Measurements from ENCODE around the gene SLC35E1. TPM values are rescaled to one million over a fixed set of nuclear protein-coding genes. Genes with fewer than 3 reads are reported as not detected.

Gene SLC35E1
- total RNA-seq, result 12.6 and 14.9 TPM in 2 replicates

GRCh38 chr19:16572332-16573211 is at the start of gene SLC35E1:
Gene SLC35E1 (minus strand): TSS chr19:16572415. CDS start chr19:16572364, 51 bp downstream.

GRCh38 chr19:16542045-16542909 is 29.9 kb downstream of the SLC35E1 start, which contains the start of gene CHERP:
Gene CHERP (minus strand): TSS chr19:16542437. CDS start chr19:16542378, 59 bp downstream.

Other genes starting within 250 kb of the SLC35E1 start
- 5.3 and 6.8 TPM in 2 replicates for gene KLF2, start 247.6 kb downstream of the SLC35E1 start, total RNA-seq
- gene EPS15L1, start 100.4 kb downstream of the SLC35E1 start, total RNA-seq, result 6.5 and 11.2 TPM in 2 replicates
- not detected in 2 replicates for gene CALR3, start 76.2 kb downstream of the SLC35E1 start, total RNA-seq
- 2.6 and 2.9 TPM in 2 replicates for gene C19orf44, start 76.0 kb downstream of the SLC35E1 start, total RNA-seq
- 2.0 and 3.6 TPM in 2 replicates for gene CHERP, start 30.0 kb downstream of the SLC35E1 start, total RNA-seq
- 2.6 and 3.0 TPM in 2 replicates for gene MED26, start 55.8 kb upstream of the SLC35E1 start, total RNA-seq
- 52.6 and 102 TPM in 2 replicates for gene SMIM7, start 87.7 kb upstream of the SLC35E1 start, total RNA-seq
- gene TMEM38A, start 88.7 kb upstream of the SLC35E1 start, total RNA-seq, result 2.6 and 2.9 TPM in 2 replicates
- gene NWD1, start 147.4 kb upstream of the SLC35E1 start, total RNA-seq, result not detected in 2 replicates

All from epithelial cell of umbilical artery (primary cell).